Measurements from ENCODE around the gene SUGP1.
"Not testable (repeated sequence)": the region's sequence is repeated elsewhere in the genome, so short reads cannot be mapped to it uniquely, and the experiment has no call there.

The SUGP1 gene

GRCh38 chr19:19263886-19264487 lies 56.3 kb downstream of the SUGP1 start:
- no peak for DNase-seq (ENCODE audit: low read depth)

- no peak for DNase-seq (ENCODE audit: low read depth)
These were observed 57.9 kb downstream of the SUGP1 start for GRCh38 chr19:19262190-19263057.

- DNase-seq (ENCODE audit: low read depth): no peak
These were observed 58.7 kb downstream of the SUGP1 start for GRCh38 chr19:19261350-19262189.

DNA sequence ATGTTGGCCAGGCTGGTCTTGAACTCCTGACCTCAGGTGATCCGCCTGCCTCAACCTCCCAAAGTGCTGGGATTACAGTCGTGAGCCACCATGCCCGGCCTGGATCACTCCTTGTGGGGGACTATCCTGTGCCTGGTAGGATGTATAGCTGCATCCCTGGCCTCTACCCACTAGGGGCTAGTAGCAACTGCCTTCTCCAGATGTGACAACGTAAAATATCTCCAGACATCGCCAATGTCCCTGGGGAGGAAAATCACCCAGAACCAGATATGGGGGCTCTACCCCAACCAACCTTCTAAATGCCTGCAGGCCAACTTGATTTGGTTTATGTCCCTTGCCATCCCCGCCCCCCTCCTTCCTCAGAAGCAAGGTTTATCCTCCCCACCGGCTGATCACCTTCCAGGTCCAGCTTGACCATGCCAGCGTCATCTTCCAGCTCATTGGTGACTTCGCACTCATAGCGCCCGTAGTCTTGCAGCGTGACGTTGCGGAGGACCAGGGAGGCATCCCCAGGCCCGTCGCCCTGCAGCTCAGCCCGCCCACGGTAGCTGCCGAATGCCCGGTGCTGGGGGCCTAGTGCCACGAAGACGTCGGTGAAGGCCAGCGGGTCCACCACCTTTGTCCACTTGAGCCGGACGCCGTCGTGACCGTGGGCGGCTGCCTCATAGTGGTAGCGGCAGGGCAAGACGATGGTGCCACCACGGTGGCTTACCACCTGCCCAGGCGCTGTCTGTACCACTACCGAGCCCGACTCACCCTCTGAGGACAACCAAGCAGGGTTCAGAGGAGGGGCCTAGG lies 59.7 kb downstream of the SUGP1 start:
- DNase-seq (ENCODE audit: low read depth): no peak

- DNase-seq (ENCODE audit: low read depth): no peak
These were observed 60.6 kb downstream of the SUGP1 start for GRCh38 chr19:19259741-19260140.

DNA sequence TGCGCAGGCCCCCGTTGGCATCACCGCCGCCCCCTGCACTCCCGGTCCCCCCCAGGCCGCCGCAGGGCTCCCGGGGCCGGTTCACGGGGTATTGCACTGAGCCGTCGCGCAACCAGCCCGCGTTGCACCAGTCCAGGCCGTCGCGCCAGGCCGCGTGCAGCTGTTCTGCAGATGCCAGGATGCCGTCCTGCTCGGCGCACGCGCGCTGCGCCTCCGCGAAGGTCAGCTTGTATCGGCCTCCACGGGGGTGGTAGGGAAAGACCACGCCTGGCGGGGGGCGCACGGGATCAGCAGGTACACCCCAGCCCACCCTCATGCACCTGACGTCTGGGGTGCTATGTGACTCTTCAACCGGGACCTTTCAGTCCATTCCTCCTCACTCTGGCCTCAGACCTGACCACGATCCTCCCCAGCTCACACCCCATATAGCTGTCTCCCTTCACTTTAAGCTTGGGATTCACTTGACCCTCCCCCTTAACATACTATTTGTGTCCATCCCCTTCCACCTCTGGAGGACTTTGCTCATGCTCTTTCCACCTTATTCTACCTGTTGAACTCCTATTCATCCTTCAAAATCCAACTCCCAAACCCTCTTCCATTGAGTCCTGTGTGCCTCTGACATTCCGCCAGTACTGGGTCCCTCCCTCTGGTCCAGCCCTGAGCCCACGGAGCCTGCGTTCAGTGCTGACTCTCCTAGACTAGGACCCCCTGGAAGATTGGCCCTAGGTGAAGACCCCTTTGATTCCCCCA lies 61.5 kb downstream of the SUGP1 start:
- DNase-seq (ENCODE audit: low read depth): no peak

DNA sequence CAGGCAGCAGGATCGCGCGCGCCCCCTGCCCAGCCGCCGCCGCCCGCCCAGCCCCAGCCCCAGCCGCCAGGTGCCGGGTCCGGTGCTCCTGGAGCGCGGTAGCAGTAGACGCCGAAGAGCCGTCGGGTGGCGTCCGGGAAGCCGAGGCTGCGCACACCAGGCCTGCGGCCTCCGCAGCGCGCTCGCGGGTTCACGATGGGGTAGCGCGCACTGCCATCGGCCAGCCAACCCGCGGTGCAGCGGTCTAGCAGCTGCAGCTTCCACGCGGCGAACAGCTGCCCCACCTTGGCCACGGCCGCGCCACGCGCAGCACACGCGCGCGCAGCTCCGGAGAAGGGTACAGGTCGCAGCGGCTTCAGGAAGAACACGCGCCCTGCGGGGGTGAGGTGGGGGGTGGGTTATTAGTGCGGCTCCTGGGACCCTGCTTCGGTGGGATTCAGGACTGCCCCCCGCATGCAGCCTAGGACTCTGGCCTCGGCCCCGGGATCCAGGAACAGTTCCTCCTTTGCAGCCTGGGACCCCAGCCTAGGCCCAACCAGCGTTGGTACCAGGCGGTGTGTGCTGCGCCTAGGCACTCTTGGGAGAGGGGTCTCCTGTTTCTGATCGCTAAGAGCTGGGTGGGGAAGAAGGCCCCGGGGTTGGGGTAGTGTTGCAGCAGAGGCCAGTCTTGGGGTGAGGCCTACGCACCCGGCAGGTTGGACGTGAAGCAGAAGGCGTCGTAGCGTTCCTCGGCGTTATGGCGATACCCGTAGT lies 62.3 kb downstream of the SUGP1 start:
- no peak for DNase-seq (ENCODE audit: low read depth)

- no peak for DNase-seq (ENCODE audit: low read depth)
These were observed 63.2 kb downstream of the SUGP1 start for GRCh38 chr19:19257137-19257536.

DNA sequence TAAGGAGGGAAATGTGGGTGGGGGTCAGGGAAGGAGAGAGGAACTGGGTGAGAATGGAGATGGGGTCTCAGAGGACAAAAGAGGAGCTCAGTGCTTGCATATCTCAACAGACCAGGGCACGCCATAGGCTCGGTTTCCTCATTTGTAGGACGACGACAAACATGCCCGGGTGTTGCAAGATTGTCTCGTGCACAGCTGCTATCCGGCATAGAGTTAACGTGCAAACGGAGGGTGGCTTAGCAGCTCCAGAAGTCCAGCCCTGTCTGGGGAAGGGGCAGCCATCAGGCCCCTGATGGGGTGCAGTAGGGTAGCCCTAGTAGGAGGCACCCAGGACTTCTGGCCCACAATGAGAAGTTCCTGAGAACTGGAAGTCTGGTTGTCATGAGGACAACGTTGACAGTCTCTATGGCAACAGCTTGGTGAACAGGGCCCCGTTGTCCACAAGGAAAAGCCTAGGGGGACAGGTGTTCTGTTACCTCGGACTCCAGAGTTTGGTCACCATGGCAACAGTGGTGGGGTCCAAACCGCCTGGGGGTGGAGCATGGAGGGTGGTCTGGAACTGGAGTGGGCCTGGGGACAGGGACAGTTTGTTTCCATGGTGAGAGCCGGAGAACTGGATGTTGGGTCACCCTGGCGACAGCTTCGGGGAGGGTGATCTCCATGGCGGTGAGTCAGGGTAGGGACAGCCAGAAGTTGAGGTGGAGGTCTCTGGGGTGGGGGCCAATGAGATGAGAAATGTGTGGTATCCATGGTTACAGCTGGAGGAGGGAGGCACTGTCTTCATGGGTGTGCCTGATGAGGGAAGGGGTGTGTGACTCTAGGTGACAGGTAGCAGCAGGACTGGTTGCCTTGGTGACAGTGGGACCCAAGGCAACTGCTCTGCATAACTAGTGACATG lies 64.0 kb downstream of the SUGP1 start:
- DNase-seq (ENCODE audit: low read depth): no peak

- DNase-seq (ENCODE audit: low read depth): not testable (repeated sequence)
These were observed 66.9 kb downstream of the SUGP1 start for GRCh38 chr19:19253409-19253808.

- no peak for DNase-seq (ENCODE audit: low read depth)
These were observed 70.0 kb downstream of the SUGP1 start for GRCh38 chr19:19250196-19250801.

GRCh38 chr19:19240476-19240875 lies 79.8 kb downstream of the SUGP1 start:
- DNase-seq (ENCODE audit: low read depth): no peak

- no peak for DNase-seq (ENCODE audit: low read depth)
These were observed 80.6 kb downstream of the SUGP1 start for GRCh38 chr19:19239675-19240074.

DNA sequence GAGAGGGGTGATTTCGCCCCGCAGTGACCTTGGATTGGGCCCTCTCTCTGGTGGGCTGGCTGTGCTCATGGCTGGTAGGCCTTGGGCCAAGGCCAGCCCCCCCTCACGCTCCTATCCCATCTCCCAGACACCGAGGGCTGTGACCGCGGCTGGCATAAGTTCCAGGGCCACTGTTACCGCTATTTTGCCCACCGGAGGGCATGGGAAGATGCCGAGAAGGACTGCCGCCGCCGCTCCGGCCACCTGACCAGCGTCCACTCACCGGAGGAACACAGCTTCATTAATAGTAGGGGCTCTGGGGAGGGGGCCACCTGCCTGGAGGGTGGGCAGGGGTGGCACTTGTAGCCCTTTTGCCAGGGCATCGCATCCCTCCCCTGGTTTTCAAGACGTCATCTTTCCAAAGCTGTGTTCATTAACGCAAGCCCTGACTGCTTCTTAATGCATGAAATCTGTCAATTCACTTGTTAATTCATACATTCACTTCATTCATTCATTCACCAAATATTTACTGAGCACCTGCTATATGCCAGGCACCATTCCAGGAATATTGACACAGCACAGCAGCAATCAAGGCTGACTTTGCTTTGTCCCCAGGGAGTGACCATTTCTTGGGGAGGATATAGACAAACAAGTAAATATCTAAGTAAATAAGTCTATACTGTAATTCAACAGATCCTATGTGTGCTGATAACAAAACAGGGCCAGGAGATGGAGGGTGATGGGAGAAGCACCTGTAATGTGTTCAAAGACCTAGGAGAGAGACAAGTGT lies 82.0 kb downstream of the SUGP1 start:
- DNase-seq (ENCODE audit: low read depth): no peak

- DNase-seq (ENCODE audit: low read depth): no peak
These were observed 84.1 kb downstream of the SUGP1 start for GRCh38 chr19:19236173-19236572.

DNA sequence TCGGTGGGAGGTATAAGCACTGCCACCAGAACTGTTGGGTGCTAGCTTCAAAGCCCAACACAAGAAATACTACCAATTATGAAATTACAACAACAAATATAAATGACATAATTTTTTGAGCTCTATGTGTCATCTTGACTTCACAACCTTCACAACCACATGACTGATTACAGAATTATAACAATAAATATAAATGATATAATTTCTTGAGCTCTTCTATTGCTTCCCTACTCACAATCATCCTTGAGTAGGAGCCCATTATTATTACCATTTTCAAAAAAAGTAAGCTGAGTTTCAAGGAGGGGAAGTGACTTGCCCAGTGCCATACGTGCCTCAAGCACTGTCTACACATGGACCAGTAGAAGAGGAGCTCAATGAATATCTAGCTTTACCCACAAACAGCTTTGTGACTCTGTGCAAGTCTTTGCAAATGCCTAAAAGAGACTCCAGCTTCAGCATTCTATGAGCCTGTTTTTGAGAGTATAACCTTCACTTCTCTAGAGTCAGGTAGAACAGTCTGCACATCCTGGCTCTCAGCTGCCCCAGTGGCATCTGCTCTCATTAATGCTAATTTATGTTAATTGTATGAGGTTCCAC lies 86.0 kb downstream of the SUGP1 start:
- DNase-seq (ENCODE audit: low read depth): no peak

DNA sequence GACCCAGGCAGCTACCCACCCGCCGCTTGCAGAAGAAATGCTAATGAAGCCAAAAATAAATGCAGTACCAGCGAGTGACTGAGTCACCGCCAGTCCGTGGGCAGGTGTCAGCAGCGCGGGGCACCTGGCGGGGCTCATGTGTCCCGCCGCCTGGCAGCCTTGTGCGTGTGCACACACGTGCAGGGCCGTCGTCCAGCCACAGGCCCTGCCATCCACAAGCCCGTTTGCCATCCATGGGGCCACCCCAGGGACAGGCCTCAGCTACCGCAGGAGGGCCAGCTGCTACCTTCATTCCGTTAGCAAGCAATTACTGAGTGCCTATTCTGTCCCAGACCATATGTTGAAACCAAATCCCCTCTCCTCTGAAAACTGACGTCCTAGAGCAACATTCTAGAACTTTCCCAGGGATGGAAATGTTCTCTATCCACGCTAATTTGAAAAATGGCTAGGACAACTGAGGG lies 88.0 kb downstream of the SUGP1 start:
- DNase-seq (ENCODE audit: low read depth): no peak

GRCh38 chr19:19230999-19231398 lies 89.3 kb downstream of the SUGP1 start:
- DNase-seq (ENCODE audit: low read depth): no peak

All from fibroblast of the conjunctiva (primary cell).